HG03097 (cell line): ENCODE measurements around the gene OR8A1.

Source experiments
- ATAC-seq: cut with Tn5 transposase; IDR thresholded peaks from one replicate; pipeline ENCODE4 v1.9.1; 2021; ENCODE audit not compliant: unreplicated experiment, low FRiP score

Gene OR8A1

DNA sequence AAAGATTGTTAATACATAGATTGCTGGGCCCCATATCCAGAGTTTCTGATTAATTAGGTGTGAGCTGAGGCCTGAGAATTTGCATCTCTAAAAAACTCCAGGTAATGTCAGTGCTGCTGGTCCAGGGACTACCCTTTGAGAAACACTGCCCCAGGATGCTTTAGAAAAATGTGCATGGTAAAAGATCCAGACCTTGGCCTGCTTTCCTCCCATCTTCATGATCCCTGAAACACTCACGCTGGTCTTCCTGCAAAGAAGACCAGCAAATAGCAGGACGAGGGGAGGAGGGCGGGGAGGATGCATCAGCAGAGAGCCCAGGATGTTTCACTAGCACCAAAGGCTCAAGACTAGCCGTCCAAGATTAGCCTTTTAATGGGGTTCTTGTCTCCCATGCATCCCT, at the start of gene OR8A1:
Gene OR8A1 (plus strand): TSS at position 301 of the 400 bp plus-strand sequence. CDS start 123 bp downstream, outside the sequence.
- ATAC-seq, result no peak

DNA sequence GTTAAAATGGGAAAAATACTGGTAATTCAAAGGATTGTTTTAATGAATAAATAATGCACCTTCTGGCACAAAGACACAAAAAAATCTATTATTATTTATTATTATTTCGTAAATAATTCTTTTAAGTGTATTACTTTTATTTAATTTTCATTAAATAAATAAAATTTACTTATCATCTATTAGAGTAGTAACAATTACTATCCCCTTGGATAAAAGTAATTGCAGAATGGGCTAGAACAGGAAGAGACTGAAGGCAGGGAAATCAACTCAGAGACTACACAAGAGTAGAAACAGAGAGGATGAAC, 49.3 kb upstream of the OR8A1 start:
- ATAC-seq, result no peak

DNA sequence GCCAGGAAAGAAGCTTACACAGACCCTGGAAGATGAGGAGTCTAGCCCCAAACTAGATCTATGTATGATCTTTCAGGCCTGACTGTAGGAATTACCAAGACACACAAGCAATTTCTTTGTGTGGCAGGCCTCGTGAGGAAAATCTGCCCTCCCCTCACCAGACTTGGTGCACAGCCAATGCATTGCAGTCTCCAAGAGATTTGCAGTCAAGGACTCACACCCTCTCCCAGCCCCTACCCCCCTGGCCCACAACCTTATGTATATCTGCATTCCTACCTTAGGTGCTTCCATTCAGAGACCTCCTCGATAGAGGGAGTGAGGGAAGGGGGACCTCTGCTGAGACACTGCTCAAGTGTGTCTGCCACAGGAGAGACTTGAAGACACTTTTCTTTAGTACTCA, 36.2 kb upstream of the OR8A1 start:
- ATAC-seq, result no peak

DNA sequence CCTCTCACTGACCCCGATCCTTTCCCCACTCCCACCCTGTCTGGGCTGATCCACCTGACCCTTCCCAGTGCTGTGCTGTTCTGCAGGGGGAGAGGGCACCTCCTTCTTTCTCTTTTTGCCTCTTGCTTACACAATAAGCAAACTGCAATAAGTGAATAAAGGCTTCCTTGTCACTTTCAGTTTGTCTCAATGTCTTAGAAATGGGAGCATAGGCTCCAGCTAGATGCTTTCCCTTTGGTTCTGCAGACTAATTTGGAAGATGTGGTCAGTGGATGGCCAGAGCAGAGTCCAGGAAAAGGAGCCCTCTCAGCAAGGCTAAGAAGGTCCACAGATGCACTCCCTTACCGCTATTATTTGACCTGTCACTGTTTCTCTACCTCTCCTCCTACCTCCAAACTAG, 35.7 kb upstream of the OR8A1 start:
- ATAC-seq, result no peak

DNA sequence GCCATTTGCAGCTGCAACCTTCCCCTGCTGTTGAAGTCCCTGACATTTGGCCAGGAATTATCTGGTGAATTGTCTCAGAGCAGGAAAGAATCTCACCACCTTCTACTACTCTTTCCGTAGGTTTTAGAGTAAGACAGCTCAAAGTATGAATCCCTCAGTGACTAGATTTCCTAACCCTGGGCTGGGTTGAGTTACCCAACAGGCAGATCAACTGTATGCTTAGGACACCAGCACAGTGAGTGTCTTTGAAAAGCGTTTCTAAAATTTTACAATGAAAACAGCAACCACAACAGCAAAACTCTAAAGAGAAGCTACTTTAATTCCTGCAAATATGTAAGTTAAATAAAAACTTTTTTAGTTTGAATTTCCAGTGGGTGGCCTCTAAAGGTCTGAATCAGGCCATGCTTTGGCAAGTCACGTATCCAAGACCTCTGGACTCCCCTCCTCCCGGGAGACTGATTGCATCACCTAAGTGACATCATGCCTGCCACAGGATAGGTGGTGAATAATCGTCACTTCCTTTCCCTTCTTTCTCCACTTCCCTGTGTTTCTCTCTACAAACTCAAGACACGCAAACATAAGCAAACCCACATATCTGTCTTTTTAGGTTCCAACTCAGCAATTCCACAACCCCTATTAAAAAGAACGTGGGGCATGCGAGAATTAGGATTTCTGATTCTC, 34.1 kb upstream of the OR8A1 start:
- no peak for ATAC-seq

DNA sequence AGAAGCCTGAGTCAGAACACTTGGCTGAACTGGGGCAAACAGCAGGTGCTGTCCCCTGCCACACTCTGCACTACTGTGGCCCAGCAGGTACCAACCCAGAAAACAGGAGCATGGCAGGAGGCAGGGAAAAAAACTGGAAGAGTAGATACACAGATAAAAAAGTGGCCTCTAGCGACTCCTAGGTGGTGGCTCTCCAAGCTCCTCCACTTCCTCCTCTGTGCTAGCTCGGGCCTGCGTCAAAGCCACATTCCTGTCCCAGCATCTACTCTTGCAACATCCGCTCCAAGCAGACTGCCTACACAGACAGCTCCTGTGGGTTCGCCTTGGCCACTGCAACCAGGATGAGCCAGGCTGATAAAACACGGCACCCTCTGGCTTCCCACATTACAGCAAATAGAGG, 33.3 kb upstream of the OR8A1 start:
- ATAC-seq, result no peak

DNA sequence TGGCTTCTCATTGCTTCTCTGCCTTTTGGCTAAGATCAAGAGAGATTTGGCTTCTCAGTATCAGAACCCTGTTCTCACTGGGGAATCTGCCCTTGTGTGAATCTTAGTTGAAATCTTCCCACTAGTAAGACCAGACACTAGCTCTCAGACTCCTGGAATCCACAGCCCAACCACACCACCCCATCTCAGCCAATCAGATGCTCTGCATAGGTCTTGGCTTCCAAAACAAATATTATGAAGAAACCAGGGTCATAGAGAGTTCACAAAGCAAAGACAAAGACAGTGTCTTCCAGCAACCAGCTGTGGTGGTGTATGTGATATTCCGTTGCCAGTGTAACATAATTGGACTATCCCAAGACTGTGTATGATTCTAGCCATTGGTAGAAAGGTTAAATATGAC, 31.8 kb upstream of the OR8A1 start:
- no peak for ATAC-seq

DNA sequence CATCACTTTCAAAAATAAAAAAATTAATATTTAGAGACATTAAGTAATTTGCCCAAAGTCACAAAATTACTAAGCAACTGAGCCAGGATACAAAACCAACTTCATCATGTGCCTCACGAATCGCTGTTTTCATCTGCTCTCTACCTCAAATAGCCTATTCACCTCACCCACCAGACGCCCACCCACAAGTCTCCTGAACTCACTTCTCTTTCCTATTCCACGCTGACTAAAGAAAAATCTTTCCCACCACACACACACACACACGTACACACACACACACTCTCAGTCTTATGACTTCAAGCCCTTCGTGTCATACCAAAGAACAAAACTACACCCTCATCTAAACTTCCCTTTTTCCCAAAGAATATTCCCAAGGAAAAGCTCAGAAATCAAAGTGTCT, 28.6 kb upstream of the OR8A1 start:
- ATAC-seq, result no peak

DNA sequence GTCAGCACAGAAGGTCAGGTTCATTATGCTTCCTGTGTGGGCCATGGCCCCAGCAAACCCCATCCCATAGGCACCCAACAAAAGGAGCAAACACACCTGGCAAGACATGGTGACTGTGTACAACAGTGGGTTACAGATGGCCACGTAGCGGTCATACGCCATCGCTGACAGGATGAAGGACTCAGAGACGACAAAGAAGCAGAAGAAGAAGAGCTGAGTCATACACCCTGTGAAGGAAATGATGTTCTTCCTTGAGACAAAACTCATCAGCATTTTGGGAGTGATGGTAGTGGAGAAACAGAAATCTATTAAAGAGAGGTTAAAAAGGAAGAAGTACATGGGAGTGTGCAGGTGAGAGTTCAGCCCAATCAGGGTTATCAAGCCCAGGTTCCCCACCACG, 26.7 kb upstream of the OR8A1 start:
- ATAC-seq, result no peak

DNA sequence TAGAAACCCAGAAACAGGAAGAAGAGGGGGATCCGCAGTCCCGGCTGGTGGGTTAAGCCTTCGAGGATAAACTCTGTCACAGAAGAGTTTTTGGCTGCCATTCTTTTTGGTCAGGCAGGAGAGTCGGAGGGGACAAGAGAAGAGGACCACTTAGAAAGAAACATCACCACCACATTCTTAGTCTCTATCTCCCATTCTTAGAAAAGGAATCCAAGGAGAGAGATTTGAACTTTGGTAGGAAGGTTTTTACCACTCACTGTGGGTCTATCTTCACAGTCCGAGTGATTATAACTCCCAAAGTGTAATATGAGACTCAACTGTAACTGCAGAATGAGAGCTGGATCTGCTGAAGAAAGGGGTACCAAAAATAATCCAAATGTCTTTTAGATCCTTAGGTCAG, 26.2 kb upstream of the OR8A1 start, which contains the start of gene OR8B12:
Gene OR8B12 (minus strand): TSS at position 101 of the 400 bp plus-strand sequence. CDS start 0 bp downstream, at position 101.
- ATAC-seq, result no peak

DNA sequence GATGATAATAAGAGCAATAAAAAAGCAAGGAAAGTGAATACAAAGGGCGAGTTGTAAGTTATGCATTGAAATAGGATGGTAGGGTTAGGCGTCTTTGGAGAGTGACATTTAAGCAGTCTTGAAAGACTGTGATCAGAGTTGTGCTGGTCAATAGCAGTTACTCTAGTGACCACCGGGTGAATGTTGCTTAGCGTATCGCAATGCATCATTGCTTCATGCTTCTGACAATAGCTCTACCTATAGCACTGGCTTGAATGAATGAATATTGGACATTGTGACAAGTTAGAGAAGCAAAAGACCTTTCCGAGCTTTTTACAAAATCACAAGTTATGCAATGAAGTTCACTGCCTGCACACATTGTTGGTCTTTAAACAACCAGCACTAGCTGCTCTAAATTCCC, 18.6 kb upstream of the OR8A1 start:
- ATAC-seq, result no peak

DNA sequence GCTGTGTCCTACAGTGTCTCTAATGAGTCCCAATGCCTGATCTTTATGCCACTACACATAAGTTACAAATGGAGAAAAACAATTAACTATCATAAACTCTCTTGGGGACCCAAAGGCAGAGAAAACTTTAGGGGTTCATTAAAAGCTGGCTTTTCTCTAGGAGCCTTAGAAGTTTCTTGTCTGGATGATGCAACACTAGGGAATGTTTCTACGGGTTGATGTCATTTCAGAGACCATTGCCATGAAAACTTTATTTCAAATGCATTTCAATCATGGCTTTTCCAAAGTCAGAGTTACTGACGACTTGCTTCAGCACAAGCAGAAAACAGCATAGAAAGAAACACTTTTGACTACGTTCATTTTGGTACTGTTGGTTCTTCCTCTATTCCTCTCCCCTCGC, 17.8 kb upstream of the OR8A1 start:
- no peak for ATAC-seq

DNA sequence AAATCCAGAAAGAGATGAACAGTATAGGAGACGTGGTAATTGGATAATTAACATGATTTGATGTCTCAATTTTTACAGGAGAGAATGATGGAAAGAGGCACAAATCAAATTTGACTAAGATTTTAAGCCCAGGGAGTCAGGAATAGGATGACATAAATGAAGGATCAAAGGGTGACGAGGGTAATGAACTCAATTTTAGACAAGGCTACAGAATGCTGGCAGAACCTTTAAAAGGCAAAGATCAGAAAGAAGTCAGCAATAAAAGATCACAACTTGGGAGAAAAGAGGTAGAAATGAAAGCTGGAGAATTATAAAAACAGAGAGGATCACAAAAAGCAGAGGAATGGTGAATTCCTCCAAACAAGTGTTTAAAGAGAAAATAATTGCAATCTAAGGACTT, 13.0 kb upstream of the OR8A1 start:
- no peak for ATAC-seq

DNA sequence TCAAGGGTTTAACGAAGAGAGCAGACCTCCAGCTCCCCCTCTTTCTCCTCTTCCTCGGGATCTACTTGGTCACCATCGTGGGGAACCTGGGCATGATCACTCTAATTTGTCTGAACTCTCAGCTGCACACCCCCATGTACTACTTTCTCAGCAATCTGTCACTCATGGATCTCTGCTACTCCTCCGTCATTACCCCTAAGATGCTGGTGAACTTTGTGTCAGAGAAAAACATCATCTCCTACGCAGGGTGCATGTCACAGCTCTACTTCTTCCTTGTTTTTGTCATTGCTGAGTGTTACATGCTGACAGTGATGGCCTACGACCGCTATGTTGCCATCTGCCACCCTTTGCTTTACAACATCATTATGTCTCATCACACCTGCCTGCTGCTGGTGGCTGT, 363 bp downstream of the OR8A1 start:
- ATAC-seq, result no peak

DNA sequence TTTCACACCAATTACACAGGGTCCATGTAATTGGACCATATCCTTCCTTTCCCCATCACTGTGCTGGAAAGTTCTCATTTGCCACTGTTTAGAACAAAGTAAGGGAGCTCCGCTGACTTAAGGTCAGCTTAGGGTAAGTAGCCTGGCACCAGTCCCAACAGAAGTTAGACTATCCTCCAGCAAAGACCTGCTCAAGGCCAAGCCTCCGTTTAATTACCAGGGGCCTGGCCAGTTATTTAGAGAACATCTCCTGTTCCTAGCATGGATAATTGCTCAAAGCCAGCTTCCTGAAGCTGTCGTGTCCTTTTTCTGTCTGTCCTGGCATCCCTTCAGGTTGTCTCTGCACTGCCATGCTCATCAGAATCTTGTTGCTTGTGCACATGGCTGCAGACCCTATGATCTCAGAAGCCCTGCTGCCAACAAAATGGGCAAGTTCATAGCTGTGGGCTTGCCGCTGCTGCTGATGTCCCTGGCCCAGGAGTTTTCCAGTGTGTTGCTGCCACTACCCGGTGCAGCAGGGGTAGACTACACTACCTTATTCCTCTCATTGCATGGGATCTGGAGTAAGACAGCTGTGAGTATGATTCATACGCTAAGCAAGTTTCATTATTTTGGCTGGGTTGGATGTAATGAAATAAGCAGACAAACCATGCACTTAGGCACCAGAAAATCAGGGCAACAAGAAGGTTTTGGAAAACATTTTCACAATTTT, 8.1 kb downstream of the OR8A1 start:
- ATAC-seq, result no peak

DNA sequence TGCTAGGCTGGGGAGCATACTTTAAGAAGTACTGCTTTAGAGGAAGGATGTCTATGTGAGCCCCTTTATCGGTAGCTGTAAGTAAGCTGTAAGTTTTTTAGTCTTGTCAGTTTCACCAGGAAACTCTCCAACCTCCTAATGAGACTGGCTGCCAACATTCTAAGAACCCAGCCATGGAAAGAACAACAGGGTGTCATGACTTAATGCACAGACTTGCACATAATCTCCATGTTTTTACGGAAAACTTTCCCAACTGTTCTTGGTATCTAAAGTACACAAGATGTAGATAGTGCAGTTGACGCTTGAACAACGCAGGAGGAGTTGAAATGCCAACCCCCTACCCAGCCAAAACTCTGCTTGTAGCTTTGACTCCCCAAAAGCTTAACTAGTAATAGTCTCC, 9.0 kb downstream of the OR8A1 start:
- ATAC-seq, result no peak

DNA sequence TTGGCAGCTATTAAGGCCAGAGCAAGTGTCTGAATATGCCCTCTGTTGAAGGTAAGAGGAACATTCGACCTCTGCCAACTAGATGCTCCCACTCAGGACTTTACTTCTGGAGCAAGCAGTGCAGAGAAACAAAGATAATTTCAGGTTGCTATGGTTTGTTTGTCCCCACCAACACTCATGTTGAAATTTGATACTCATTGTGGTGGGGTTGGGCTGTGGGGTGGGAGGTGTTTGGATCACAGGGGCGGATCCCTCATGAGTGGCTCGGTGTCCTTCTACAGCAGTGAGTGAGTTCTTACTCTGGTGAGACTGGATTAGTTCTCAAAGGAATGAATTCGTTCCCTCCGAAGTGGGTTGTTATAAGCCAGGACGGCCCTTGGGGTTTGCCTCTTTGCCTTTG, 12.0 kb downstream of the OR8A1 start:
- no peak for ATAC-seq

DNA sequence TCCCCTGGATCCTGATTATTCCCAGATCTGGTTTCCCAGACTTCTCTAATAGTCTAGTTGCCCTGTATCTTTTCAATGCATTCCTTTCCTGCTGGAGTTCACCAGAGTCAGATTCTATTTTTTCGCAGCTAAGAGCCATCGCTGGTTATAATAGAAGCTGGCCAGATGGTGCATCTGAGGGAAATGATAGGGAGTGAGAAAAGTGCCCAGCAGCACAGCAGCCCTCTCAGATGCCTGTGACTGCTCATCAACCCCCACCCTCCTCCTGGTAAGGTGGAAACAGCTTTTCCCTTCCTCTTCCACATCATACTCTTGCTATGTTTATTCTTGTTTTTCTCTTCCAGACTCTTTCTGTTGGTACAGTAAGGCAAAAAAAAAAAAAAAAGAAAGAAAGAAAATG, 12.8 kb downstream of the OR8A1 start:
- ATAC-seq, result no peak

DNA sequence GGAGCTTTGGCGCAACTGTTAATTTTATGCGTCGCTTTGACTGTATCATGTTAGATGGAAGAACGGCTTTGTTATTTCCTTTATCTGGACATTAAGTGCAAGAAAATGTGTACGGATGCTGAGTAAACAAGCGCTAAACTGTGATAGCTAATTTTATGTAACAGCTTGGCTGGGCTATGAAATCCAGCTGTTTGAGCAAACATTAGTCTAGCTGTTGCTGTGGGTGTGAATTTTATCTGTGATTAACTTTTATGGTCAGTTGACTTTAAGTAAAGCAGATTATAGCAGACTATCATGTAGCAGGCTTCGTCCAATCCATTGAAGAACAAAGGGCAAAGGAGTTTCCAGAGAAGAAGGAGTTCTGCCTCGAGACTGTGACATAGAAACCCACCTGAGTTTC, 14.0 kb downstream of the OR8A1 start:
- no peak for ATAC-seq

DNA sequence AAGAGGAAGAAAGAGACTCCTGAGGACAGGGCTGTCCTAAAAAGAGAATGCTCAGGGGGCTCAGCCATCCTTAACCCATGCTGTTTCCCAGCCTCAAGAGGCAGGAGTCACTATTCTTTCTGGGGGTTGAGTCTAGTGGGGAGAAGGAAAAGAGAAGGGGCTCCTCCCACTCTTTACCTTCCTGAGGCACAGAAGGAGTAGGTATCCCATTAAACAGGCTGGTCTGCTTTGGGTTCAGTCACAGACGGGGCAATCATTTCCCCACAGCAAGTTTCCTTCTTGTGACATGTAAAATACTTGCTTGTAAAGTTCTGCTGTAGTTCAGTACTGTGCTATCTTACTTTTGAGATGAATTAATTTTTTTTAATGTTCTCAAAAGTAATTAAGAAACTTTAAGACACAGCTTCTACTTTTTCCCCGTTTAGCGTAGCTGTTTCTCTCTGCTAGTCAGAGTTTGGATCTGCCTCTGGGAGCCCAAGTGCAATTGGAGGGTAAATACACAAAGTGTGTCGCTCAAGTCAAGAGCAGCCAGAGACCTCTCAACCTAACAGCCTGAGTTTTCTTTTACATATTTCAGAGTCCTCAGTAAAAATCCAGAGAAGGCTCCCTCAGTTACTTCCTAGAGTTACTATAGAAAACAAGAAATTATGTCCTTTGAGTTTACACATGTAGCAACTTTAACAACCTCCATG, 15.0 kb downstream of the OR8A1 start:
- ATAC-seq, result no peak

DNA sequence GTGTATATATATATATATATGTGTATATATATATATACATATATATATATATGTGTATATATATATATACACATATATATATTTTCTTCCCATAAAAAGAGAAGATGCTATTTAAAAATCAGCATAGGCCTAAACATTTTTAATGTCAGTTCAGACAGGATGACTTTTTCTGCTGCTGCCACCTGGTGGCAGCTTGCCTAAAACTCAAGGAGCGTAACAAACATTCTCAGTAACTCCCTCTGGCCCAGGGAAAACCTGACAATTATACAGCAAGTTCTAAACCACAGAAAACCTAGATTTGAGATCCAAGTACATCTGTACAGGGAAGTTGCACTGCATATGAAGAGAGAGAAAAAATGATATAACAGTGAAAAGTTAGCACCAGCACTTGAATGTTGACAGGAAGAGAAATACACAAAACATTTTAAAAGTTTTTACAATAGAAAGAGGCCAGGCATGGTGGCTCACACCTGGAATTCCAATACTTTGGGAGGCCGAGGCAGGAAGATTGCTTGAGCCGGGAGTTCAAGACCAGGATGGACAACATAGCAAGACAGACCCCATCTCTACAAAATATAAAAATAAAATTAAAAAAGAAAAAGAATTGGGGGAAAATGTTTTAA, 16.6 kb downstream of the OR8A1 start:
- ATAC-seq, result no peak

DNA sequence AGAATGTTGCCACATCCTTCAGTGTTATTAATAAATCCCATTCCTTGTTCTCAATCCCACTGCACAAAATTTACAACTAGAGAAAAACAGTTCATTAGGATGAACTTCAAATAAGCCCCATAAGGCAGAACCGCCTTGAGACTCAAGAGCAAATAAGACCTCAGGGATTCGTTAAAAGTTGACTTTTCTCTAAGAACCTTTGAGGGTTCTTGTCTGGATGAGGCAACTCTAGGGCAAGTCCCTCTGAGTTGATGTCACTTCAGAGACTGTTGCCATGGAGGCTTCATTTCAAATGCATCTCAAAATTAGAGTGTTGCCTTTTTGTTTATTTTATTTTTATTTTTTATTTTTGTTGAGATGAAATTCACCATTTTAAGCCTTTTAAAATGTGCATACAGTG, 21.6 kb downstream of the OR8A1 start:
- no peak for ATAC-seq
